RWPE1 (cell line): ENCODE data around the gene NAV3.
A peak's percentile ranks its signal among the peaks of the same experiment; 100 is the strongest.

Experiments used
- CTCF ChIA-PET: fragments of 350-600 bp; sonication (Branson Sonifier 250); formaldehyde crosslinking; extraction: SDS; loops from one replicate; lab custom pipeline; 2021; lab: Yijun Ruan, JAX
- POLR2A ChIA-PET: fragments of 400-600 bp; formaldehyde crosslinking; extraction: SDS; loops from one replicate; lab custom pipeline; 2020; ENCODE audit warnings: antibody characterized with exemption; ENCODE audit not compliant: low non-redundant PET; lab: Yijun Ruan, JAX
- DNase-seq: peaks from one replicate; pipeline ENCODE4 v3.0.0; 2012; ENCODE audit warnings: low spot score
- H3K27ac ChIP-seq: fragments of 450-650 bp; 2 replicates; pipeline ENCODE4 v1.5.1; 2017
- CTCF ChIP-seq: fragments of 450-650 bp; conservative IDR thresholded peaks from 2 replicates; pipeline ENCODE4 v1.5.1; 2017; ENCODE audit warnings: low read depth, mild to moderate bottlenecking

NAV3 gene

GRCh38 chr12:78177298-78177697 lies 346.6 kb downstream of the NAV3 start:
- POLR2A ChIA-PET: no interaction called here
- CTCF ChIA-PET: no interaction called here
- TF ChIP-seq CTCF: no peak
- DNase-seq: no peak
- H3K27ac ChIP-seq: no peak overlapping the region

GRCh38 chr12:78179346-78179745 lies 348.7 kb downstream of the NAV3 start:
- TF ChIP-seq CTCF: no peak
- ChIA-PET CTCF (no interaction called here), POLR2A (no interaction called here)
- DNase-seq: no peak
- no peak overlapping the region for H3K27ac ChIP-seq

- DNase-seq: peak; percentile 6
- H3K27ac ChIP-seq: no peak overlapping the region
- CTCF ChIA-PET: interaction anchor here (0.6 to 1.8 kb wide), 4 partner anchors 38 to 1780 kb away, joined by 3 to 7 read pairs (median 4); no protein-coding TSS in a partner anchor
- POLR2A ChIA-PET: no interaction called here
- peak; percentile 75 for TF ChIP-seq CTCF
These were observed 351.0 kb downstream of the NAV3 start for GRCh38 chr12:78181544-78182162.

GRCh38 chr12:78183824-78184223 lies 353.1 kb downstream of the NAV3 start:
- DNase-seq: no peak
- POLR2A ChIA-PET: no interaction called here

GRCh38 chr12:78185109-78185508 lies 354.4 kb downstream of the NAV3 start:
- H3K27ac ChIP-seq: no peak overlapping the region
- peak; percentile 16 for DNase-seq
- no peak for TF ChIP-seq CTCF
- POLR2A ChIA-PET: no interaction called here
- CTCF ChIA-PET: no interaction called here

More at GRCh38 chr12:78183824-78184223, 353.1 kb downstream of the NAV3 start:
- no peak for TF ChIP-seq CTCF
- CTCF ChIA-PET: interaction anchor here (0.6 kb wide), 1 partner anchor 1125 kb away, joined by 3 read pairs; no protein-coding TSS in a partner anchor
- no peak overlapping the region for H3K27ac ChIP-seq

GRCh38 chr12:78185651-78186050 lies 355.0 kb downstream of the NAV3 start:
- POLR2A ChIA-PET: no interaction called here
- CTCF ChIA-PET: no interaction called here
- H3K27ac ChIP-seq: no peak overlapping the region
- no peak for DNase-seq
- TF ChIP-seq CTCF: no peak
